Ishikawa (cell line): ENCODE measurements around the gene THBS4.

Experiments used
- CEBPB ChIP-seq: IDR thresholded peaks from 2 replicates; pipeline ENCODE4 v1.6.1; 2012
- REST ChIP-seq: IDR thresholded peaks from 2 replicates; pipeline ENCODE4 v1.6.1; 2012; ENCODE audit warnings: low read depth, mild to moderate bottlenecking
- TAF1 ChIP-seq: IDR thresholded peaks from 2 replicates; pipeline ENCODE4 v1.6.1; 2012; ENCODE audit warnings: low read depth, mild to moderate bottlenecking
- USF1 ChIP-seq: IDR thresholded peaks from 2 replicates; pipeline ENCODE4 v1.6.1; 2012
- ZBTB7A ChIP-seq: IDR thresholded peaks from 2 replicates; pipeline ENCODE4 v1.6.1; 2012; ENCODE audit warnings: low read depth

GRCh38 chr5:80033513-80033912, 1.6 kb upstream of the THBS4 start:
- TF ChIP-seq REST (no peak), USF1 (no peak), ZBTB7A (no peak), CEBPB (no peak), TAF1 (no peak)
